Keratinocyte (primary cell): ENCODE data around the gene SLC7A7. TPM values are rescaled to one million over a fixed set of nuclear protein-coding genes. Genes with fewer than 3 reads are reported as not detected.

Source experiments
- DNase-seq: peaks from one replicate; pipeline ENCODE4 v3.0.0-alpha.2; 2011; ENCODE audit warnings: low read depth, missing footprints, low spot score
- FAIRE-seq: peaks from 2 replicates; lab custom pipeline; 2011; peaks lifted over from hg19 to GRCh38; lab: Jason Lieb, UNC
- H2AFZ ChIP-seq: 2 replicates; pipeline ENCODE4 v1.6.0; 2012; ENCODE audit warnings: low read length, control low read depth, inconsistent platforms; ENCODE audit not compliant: control insufficient read depth
- H3K27ac ChIP-seq: 2 replicates; pipeline ENCODE4 v1.5.1; 2011; ENCODE audit warnings: low read length; ENCODE audit not compliant: control insufficient read depth, insufficient read depth
- H3K27me3 ChIP-seq: 3 replicates; pipeline ENCODE4 v1.6.0; 2011; ENCODE audit warnings: low read length; ENCODE audit not compliant: control insufficient read depth, insufficient read depth; ENCODE audit errors: extremely low read depth
- H3K36me3 ChIP-seq, 2 experiments: 2 replicates in 1 of 2; 3 replicates in 1 of 2; pipeline ENCODE4 v1.5.1; 2011; ENCODE audit warnings: low read length in 2 of 2, mild to moderate bottlenecking in 1 of 2; ENCODE audit not compliant: control insufficient read depth in 2 of 2, insufficient read depth in 2 of 2; ENCODE audit errors: extremely low read depth in 1 of 2
- H3K4me1 ChIP-seq: 3 replicates; pipeline ENCODE4 v1.5.1; 2011; ENCODE audit warnings: low read length; ENCODE audit not compliant: control insufficient read depth, insufficient read depth; ENCODE audit errors: extremely low read depth
- H3K4me2 ChIP-seq: 3 replicates; pipeline ENCODE4 v1.6.0; 2011; ENCODE audit warnings: low read depth, low read length; ENCODE audit not compliant: control insufficient read depth, insufficient read depth; ENCODE audit errors: extremely low read depth
- H3K4me3 ChIP-seq, 3 experiments: fragments of 200-600 bp in 1 of 3; sonication (generic) in 1 of 3; 2 replicates in 2 of 3; 3 replicates in 1 of 3; pipeline ENCODE4 v1.5.1; 2011 to 2016; ENCODE audit warnings: low read length in 3 of 3, mild to moderate bottlenecking in 3 of 3, control low read depth in 2 of 3, inconsistent platforms in 1 of 3, low read depth in 1 of 3, mixed read lengths in 1 of 3, mixed run types in 1 of 3, moderate library complexity in 1 of 3; ENCODE audit not compliant: control insufficient read depth in 2 of 3, insufficient read depth in 2 of 3; ENCODE audit errors: extremely low read depth in 1 of 3
- H3K79me2 ChIP-seq: 2 replicates; pipeline ENCODE4 v1.6.0; 2012; ENCODE audit warnings: low read length; ENCODE audit not compliant: control insufficient read depth, insufficient read depth
- H3K9ac ChIP-seq: 3 replicates; pipeline ENCODE4 v1.6.0; 2011; ENCODE audit warnings: low read length; ENCODE audit not compliant: control insufficient read depth, insufficient read depth; ENCODE audit errors: extremely low read depth
- H3K9me1 ChIP-seq: 3 replicates; pipeline ENCODE4 v1.6.0; 2011; ENCODE audit warnings: low read length; ENCODE audit not compliant: control insufficient read depth, insufficient read depth; ENCODE audit errors: extremely low read depth
- H3K9me3 ChIP-seq: 2 replicates; pipeline ENCODE4 v1.5.1; 2012; ENCODE audit warnings: low read depth, low read length; ENCODE audit not compliant: control insufficient read depth
- H4K20me1 ChIP-seq: 3 replicates; pipeline ENCODE4 v1.6.0; 2011; ENCODE audit warnings: low read length; ENCODE audit not compliant: control insufficient read depth, insufficient read depth; ENCODE audit errors: extremely low read depth
- EZH2 ChIP-seq: IDR thresholded peaks from one replicate; pipeline ENCODE4 v1.6.1; 2012; ENCODE audit warnings: inconsistent platforms, mild to moderate bottlenecking, low read length, moderate library complexity
- dilution Hi-C: fragments of 300-500 bp; cut with MboI; formaldehyde crosslinking; loops from one replicate; pipeline ENCODE4 v1.7.0; 2020; ENCODE audit warnings: low sequenced_read_pairs; ENCODE audit not compliant: extremely low pct_ligation_motif_present
- polyA plus RNA-seq, 5 experiments: library from polyadenylated mRNA; depleted of rRNA in 3 of 5; stranded (reverse) in 3 of 5; stranded (forward) in 1 of 5; unstranded in 1 of 5; fragments of >200 nt; gene quantifications; 1 replicate in 1 of 5; 2 replicates in 3 of 5; 3 replicates in 1 of 5; pipeline versions ENCODE4 v1.2.1 to v1.2.3, GENCODE V29; 2011 to 2012; ENCODE audit warnings: missing spikeins in 2 of 5, low read depth in 1 of 5, low replicate concordance in 1 of 5
- TF ChIP-seq, protein P1 (sequence below), 3 experiments: IDR thresholded peaks in 1 of 3; conservative IDR thresholded peaks in 1 of 3; optimal IDR thresholded peaks in 1 of 3; 2 replicates in 2 of 3; 3 replicates in 1 of 3; pipeline versions ENCODE3 to v1.5.1; 2011; ENCODE audit warnings: low read length in 3 of 3, mild to moderate bottlenecking in 3 of 3, moderate library complexity in 2 of 3, control low read depth in 1 of 3, inconsistent platforms in 1 of 3; ENCODE audit not compliant: insufficient read depth in 2 of 3; ENCODE audit errors: extremely low read depth in 1 of 3

SLC7A7 gene
- polyA plus RNA-seq, 1 donor (not counting 4 experiments of a cell fraction or from before 2014, with no cell fraction given), result 0.20 TPM

GRCh38 chr14:22803687-22803974, 11.6 kb downstream of the SLC7A7 start:
- DNase-seq (no peak), FAIRE-seq (no peak)
- Histone ChIP-seq H3K36me3 (no peaks in the 10 kb centered on the region), H3K27me3 (no peaks in the 10 kb centered on the region), H4K20me1 (no peaks in the 10 kb centered on the region), H3K79me2 (no peaks in the 10 kb centered on the region), H3K9ac (no peak overlapping the region), H3K4me1 (peaks cover 12% of the 10 kb centered on the region), H2AFZ (no peak overlapping the region), H3K9me1 (no peaks in the 10 kb centered on the region), H3K4me2 (no peak overlapping the region), H3K4me3 (no peak overlapping the region), H3K27ac (no peak overlapping the region), H3K9me3 (no peaks in the 10 kb centered on the region)
- TF ChIP-seq, protein P1, sequence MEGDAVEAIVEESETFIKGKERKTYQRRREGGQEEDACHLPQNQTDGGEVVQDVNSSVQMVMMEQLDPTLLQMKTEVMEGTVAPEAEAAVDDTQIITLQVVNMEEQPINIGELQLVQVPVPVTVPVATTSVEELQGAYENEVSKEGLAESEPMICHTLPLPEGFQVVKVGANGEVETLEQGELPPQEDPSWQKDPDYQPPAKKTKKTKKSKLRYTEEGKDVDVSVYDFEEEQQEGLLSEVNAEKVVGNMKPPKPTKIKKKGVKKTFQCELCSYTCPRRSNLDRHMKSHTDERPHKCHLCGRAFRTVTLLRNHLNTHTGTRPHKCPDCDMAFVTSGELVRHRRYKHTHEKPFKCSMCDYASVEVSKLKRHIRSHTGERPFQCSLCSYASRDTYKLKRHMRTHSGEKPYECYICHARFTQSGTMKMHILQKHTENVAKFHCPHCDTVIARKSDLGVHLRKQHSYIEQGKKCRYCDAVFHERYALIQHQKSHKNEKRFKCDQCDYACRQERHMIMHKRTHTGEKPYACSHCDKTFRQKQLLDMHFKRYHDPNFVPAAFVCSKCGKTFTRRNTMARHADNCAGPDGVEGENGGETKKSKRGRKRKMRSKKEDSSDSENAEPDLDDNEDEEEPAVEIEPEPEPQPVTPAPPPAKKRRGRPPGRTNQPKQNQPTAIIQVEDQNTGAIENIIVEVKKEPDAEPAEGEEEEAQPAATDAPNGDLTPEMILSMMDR (optimal IDR thresholded peaks at IDR 0.05 in 1 of 3, IDR thresholded peaks at IDR 0.05 in 1 of 3, conservative IDR thresholded peaks at IDR 0.05 in 1 of 3; ENCODE audit: extremely low read depth in 1 of 3, insufficient read depth in 2 of 3, low read length in 3 of 3), result no peak
- TF ChIP-seq EZH2, result no peak
- dilution Hi-C loops, result no loop called here

GRCh38 chr14:22802860-22803686, 12.2 kb downstream of the SLC7A7 start:
- Histone ChIP-seq H3K9me3 (no peaks in the 10 kb centered on the region), H3K27me3 (no peaks in the 10 kb centered on the region), H4K20me1 (no peaks in the 10 kb centered on the region), H3K36me3 (no peaks in the 10 kb centered on the region), H3K79me2 (no peaks in the 10 kb centered on the region), H3K4me1 (peaks cover 10% of the 10 kb centered on the region), H3K9ac (no peak overlapping the region), H3K4me2 (no peak overlapping the region), H3K4me3 (no peak overlapping the region), H3K27ac (no peak overlapping the region), H3K9me1 (no peaks in the 10 kb centered on the region), H2AFZ (no peak overlapping the region)
- DNase-seq, result no peak
- TF ChIP-seq EZH2, result no peak
- TF ChIP-seq, protein P1 (optimal IDR thresholded peaks at IDR 0.05 in 1 of 3, IDR thresholded peaks at IDR 0.05 in 1 of 3, conservative IDR thresholded peaks at IDR 0.05 in 1 of 3; ENCODE audit: extremely low read depth in 1 of 3, insufficient read depth in 2 of 3, low read length in 3 of 3), result no peak
- dilution Hi-C loops, result no loop called here
- no peak for FAIRE-seq
